H1 (cell line): ENCODE measurements around the gene WNT2. TPM values are rescaled to one million over a fixed set of nuclear protein-coding genes. Genes with fewer than 3 reads are reported as not detected.

ENCODE experiments used
- CTCF ChIA-PET: fragments of 300-600 bp; sonication (Branson Sonifier 250); formaldehyde crosslinking; loops from one replicate; lab custom pipeline; 2021; ENCODE audit not compliant: partially characterized antibody; lab: Charles Lee
- POLR2A ChIA-PET: fragments of 300-600 bp; sonication (Branson Sonifier 250); formaldehyde crosslinking; loops from one replicate; lab custom pipeline; 2021; ENCODE audit warnings: inconsistent platforms; ENCODE audit not compliant: partially characterized antibody; lab: Charles Lee
- DNase-seq, 2 experiments: peaks; one replicate each; pipeline versions ENCODE4 v3.0.0 to v3.0.0-alpha.2; 2010 to 2022; ENCODE audit warnings: low spot score in 2 of 2, low read depth in 1 of 2, mixed read lengths in 1 of 2
- FAIRE-seq: peaks from 2 replicates; lab custom pipeline; 2011; peaks lifted over from hg19 to GRCh38; lab: Jason Lieb, UNC
- H2AFZ ChIP-seq: 2 replicates; pipeline ENCODE4 v1.8.1; 2012; ENCODE audit warnings: low read length, inconsistent platforms
- H2AK5ac ChIP-seq: 2 replicates; pipeline ENCODE4 v1.6.1; 2013; ENCODE audit warnings: low read depth, low read length
- H2BK120ac ChIP-seq: replicated peaks from 2 replicates; pipeline ENCODE3; 2013; ENCODE audit warnings: low read depth, low read length, inconsistent platforms
- H2BK12ac ChIP-seq: 2 replicates; pipeline ENCODE4 v1.6.1; 2013; ENCODE audit warnings: low read depth, low read length
- H2BK15ac ChIP-seq: 2 replicates; pipeline ENCODE4 v1.6.1; 2013; ENCODE audit warnings: low read length
- H2BK20ac ChIP-seq: 2 replicates; pipeline ENCODE4 v1.6.1; 2013; ENCODE audit warnings: low read length
- H2BK5ac ChIP-seq: 2 replicates; pipeline ENCODE4 v1.6.1; 2013; ENCODE audit warnings: low read depth, low read length
- H3K14ac ChIP-seq: 2 replicates; pipeline ENCODE4 v1.6.1; 2013; ENCODE audit warnings: inconsistent platforms; ENCODE audit not compliant: insufficient read length
- H3K18ac ChIP-seq: 2 replicates; pipeline ENCODE4 v1.6.1; 2013; ENCODE audit warnings: low read length; ENCODE audit errors: extremely low read depth
- H3K23ac ChIP-seq: 2 replicates; pipeline ENCODE4 v1.6.1; 2013; ENCODE audit warnings: inconsistent platforms; ENCODE audit not compliant: insufficient read length
- H3K23me2 ChIP-seq: 2 replicates; pipeline ENCODE4 v1.6.1; 2013; ENCODE audit warnings: low read depth, low read length
- H3K27ac ChIP-seq: 2 replicates; pipeline ENCODE4 v1.6.1; 2011; ENCODE audit warnings: low read depth, low read length, inconsistent platforms
- H3K27me3 ChIP-seq, 4 experiments: replicated peaks in 1 of 4; 1 replicate in 1 of 4; 2 replicates in 3 of 4; pipeline versions ENCODE4 v1.6.1 to v1.8.1; 2011 to 2013; ENCODE audit warnings: low read length in 3 of 4, mild to moderate bottlenecking in 3 of 4, inconsistent platforms in 2 of 4, mixed read lengths in 2 of 4, moderate library complexity in 1 of 4; ENCODE audit not compliant: control insufficient read depth in 3 of 4, insufficient read depth in 3 of 4; ENCODE audit errors: extremely low read depth in 1 of 4
- H3K36me3 ChIP-seq, 4 experiments: 2 replicates each; pipeline versions ENCODE4 v1.6.1 to v1.8.1; 2011 to 2013; ENCODE audit warnings: mild to moderate bottlenecking in 4 of 4, low read length in 3 of 4, moderate library complexity in 2 of 4, control low read depth in 1 of 4, inconsistent platforms in 1 of 4; ENCODE audit not compliant: insufficient read depth in 4 of 4, control insufficient read depth in 2 of 4
- H3K4ac ChIP-seq: replicated peaks from 2 replicates; pipeline ENCODE3; 2013; ENCODE audit warnings: low read length, low read depth, mixed read lengths, inconsistent platforms; ENCODE audit not compliant: insufficient read length
- H3K4me1 ChIP-seq, 4 experiments: replicated peaks in 1 of 4; 1 replicate in 1 of 4; 2 replicates in 3 of 4; pipeline versions ENCODE4 v1.6.1 to v1.8.1; 2011 to 2013; ENCODE audit warnings: low read length in 3 of 4, inconsistent platforms in 2 of 4, mixed read lengths in 1 of 4; ENCODE audit not compliant: insufficient read depth in 4 of 4, control insufficient read depth in 3 of 4
- H3K4me2 ChIP-seq, 2 experiments: 2 replicates each; pipeline versions ENCODE4 v1.6.1 to v1.8.1; 2011 to 2013; ENCODE audit warnings: low read depth in 2 of 2, low read length in 2 of 2, control low read depth in 1 of 2, inconsistent platforms in 1 of 2, mild to moderate bottlenecking in 1 of 2; ENCODE audit not compliant: insufficient read depth in 1 of 2
- H3K4me3 ChIP-seq, 4 experiments: fragments of 200-600, 300-600 bp in 1 of 4; sonication (generic), shearing (Covaris generic), sonication (Bioruptor Twin) in 1 of 4; 2 replicates each; pipeline versions ENCODE4 v1.5.1 to v1.8.1; 2011 to 2016; ENCODE audit warnings: low read length in 4 of 4, low read depth in 3 of 4, control low read depth in 2 of 4, inconsistent platforms in 2 of 4, mild to moderate bottlenecking in 2 of 4, mixed read lengths in 1 of 4, moderate library complexity in 1 of 4; ENCODE audit not compliant: insufficient read depth in 2 of 4; ENCODE audit errors: extremely low read depth in 1 of 4
- H3K56ac ChIP-seq: replicated peaks from 2 replicates; pipeline ENCODE3; 2013; ENCODE audit warnings: low read depth, mild to moderate bottlenecking, mixed read lengths, low read length, inconsistent platforms; ENCODE audit not compliant: insufficient read length
- H3K79me1 ChIP-seq: 2 replicates; pipeline ENCODE4 v1.6.1; 2013; ENCODE audit warnings: low read depth, low read length, control low read depth
- H3K79me2 ChIP-seq, 2 experiments: 2 replicates each; pipeline versions ENCODE4 v1.6.1 to v1.8.1; 2012 to 2013; ENCODE audit warnings: low read length in 2 of 2, mild to moderate bottlenecking in 2 of 2, inconsistent platforms in 1 of 2; ENCODE audit not compliant: insufficient read depth in 2 of 2, control insufficient read depth in 1 of 2
- H3K9ac ChIP-seq, 4 experiments: replicated peaks in 1 of 4; 1 replicate in 1 of 4; 2 replicates in 3 of 4; pipeline versions ENCODE4 v1.6.1 to v1.8.1; 2011 to 2013; ENCODE audit warnings: low read depth in 3 of 4, low read length in 3 of 4, control low read depth in 2 of 4, mild to moderate bottlenecking in 2 of 4, moderate library complexity in 2 of 4, inconsistent platforms in 1 of 4; ENCODE audit errors: extremely low read depth in 1 of 4
- H3K9me3 ChIP-seq, 2 experiments: 2 replicates each; pipeline versions ENCODE4 v1.6.1 to v1.8.1; 2012 to 2013; ENCODE audit warnings: mild to moderate bottlenecking in 2 of 2, moderate library complexity in 2 of 2, control low read depth in 1 of 2, inconsistent platforms in 1 of 2, low read depth in 1 of 2, low read length in 1 of 2, mixed read lengths in 1 of 2; ENCODE audit not compliant: insufficient read depth in 2 of 2
- H4K20me1 ChIP-seq, 2 experiments: replicated peaks in 1 of 2; 2 replicates each; pipeline versions ENCODE3 to v1.8.1; 2011 to 2013; ENCODE audit warnings: inconsistent platforms in 2 of 2, low read length in 2 of 2, mild to moderate bottlenecking in 1 of 2; ENCODE audit not compliant: insufficient read depth in 2 of 2, control insufficient read depth in 1 of 2
- H4K5ac ChIP-seq: 2 replicates; pipeline ENCODE4 v1.6.1; 2013; ENCODE audit warnings: low read length, low read depth, mixed read lengths, inconsistent platforms; ENCODE audit not compliant: insufficient read length
- H4K8ac ChIP-seq: 2 replicates; pipeline ENCODE4 v1.8.0; 2013; ENCODE audit warnings: mild to moderate bottlenecking, moderate library complexity, low read length, inconsistent platforms; ENCODE audit not compliant: insufficient read depth; ENCODE audit errors: extremely low read depth
- H4K91ac ChIP-seq: replicated peaks from 2 replicates; pipeline ENCODE3; 2013; ENCODE audit warnings: low read length, mixed read lengths, inconsistent platforms; ENCODE audit not compliant: insufficient read length
- HDAC6 ChIP-seq: IDR thresholded peaks from one replicate; pipeline ENCODE4 v1.7.1; 2012; ENCODE audit warnings: low read depth, mild to moderate bottlenecking, inconsistent platforms, low read length, moderate library complexity
- KDM5A ChIP-seq: fragments of 200-600 bp; IDR thresholded peaks from 2 replicates; pipeline ENCODE4 v1.7.1; 2012; ENCODE audit warnings: mild to moderate bottlenecking, low read length, inconsistent platforms, mixed read lengths
- TAF1 ChIP-seq: IDR thresholded peaks from 2 replicates; pipeline ENCODE4 v1.6.1; 2011; ENCODE audit warnings: mild to moderate bottlenecking, low read depth, low read length
- TEAD4 ChIP-seq: IDR thresholded peaks from 2 replicates; pipeline ENCODE4 v1.6.1; 2012; ENCODE audit warnings: low read depth, low read length, inconsistent platforms, mixed read lengths
- USF2 ChIP-seq: IDR thresholded peaks from 2 replicates; pipeline ENCODE4 v1.6.1; 2011; ENCODE audit warnings: low read length, improper control_type of control experiment
- polyA plus RNA-seq, 7 experiments: library from polyadenylated mRNA; depleted of rRNA in 3 of 7; stranded (reverse) in 5 of 7; unstranded in 2 of 7; fragments of >200 nt in 5 of 7; fragments of 200-250 nt in 2 of 7; gene quantifications; 1 replicate in 5 of 7; 2 replicates in 1 of 7; 4 replicates in 1 of 7; pipeline versions ENCODE4 v1.2.1 to v1.2.3, GENCODE V29; 2011 to 2013; ENCODE audit warnings: missing spikeins in 2 of 7, mixed read lengths in 2 of 7
- total RNA-seq: library from RNA; stranded (reverse); fragmentation: NEBNext Ultra II Directional; extraction: Animal tissue kit (Norgen Biotek cat#: 25700); gene quantifications from 2 replicates; pipeline ENCODE4 v1.2.1, GENCODE V29; 2021

Gene WNT2
- total and polyA plus RNA-seq, 2 of the 8 experiments (the other 6 are each of a cell fraction or from before 2014, with no cell fraction given): not detected

DNA sequence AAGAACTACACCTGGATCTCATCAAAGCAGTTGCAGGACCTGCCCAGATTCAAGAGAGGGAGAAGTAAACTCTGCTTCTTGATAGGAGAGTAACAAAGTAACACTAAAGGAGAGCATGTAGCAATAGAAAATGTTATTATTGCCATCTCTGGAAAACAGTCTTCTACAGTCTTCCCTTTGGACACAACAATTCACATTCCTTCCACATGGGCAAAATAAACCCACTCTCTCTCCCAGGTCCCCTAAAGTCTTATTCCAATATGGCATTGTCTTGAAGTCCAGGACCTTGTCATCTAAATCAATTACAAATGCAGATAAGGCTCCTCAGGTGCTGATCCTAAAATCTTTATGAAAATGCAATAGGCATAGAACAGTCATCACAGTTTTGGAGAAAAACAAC, 10.3 kb upstream of the WNT2 start:
- Histone ChIP-seq H3K56ac (no peak overlapping the region), H2BK12ac (no peak overlapping the region), H2BK20ac (no peak overlapping the region), H3K4ac (no peak overlapping the region), H3K79me2 (no peaks in the 10 kb centered on the region), H3K36me3 (no peaks in the 10 kb centered on the region), H4K8ac (no peak overlapping the region), H4K20me1 (no peaks in the 10 kb centered on the region), H2BK5ac (no peak overlapping the region), H3K9ac (no peak overlapping the region), H3K27ac (no peak overlapping the region), H2BK15ac (no peak overlapping the region), H3K4me2 (no peak overlapping the region), H2AK5ac (no peak overlapping the region), H3K4me1 (no peaks in the 10 kb centered on the region), H3K79me1 (no peaks in the 10 kb centered on the region), H4K91ac (no peak overlapping the region), H3K27me3 (no peaks in the 10 kb centered on the region), H3K4me3 (no peak overlapping the region), H3K14ac (no peak overlapping the region), H4K5ac (no peak overlapping the region), H3K23me2 (no peaks in the 10 kb centered on the region), H2BK120ac (no peak overlapping the region), H2AFZ (no peak overlapping the region), H3K9me3 (no peaks in the 10 kb centered on the region), H3K18ac (no peak overlapping the region)
- no peak for DNase-seq
- ChIA-PET CTCF (interaction anchor here (0.8 to 1.7 kb wide), 5 partner anchors 9 to 60 kb away, joined by 3 to 6 read pairs (median 5); no protein-coding TSS in a partner anchor), POLR2A (no interaction called here)
- no peak for FAIRE-seq
- TF ChIP-seq TEAD4 (peak; percentile 73; the same call in 1 of the 2 replicates), USF2 (no peak), TAF1 (no peak), KDM5A (no peak), HDAC6 (no peak)
- TF ChIP-seq, all 59 proteins: peak for 1
- no peak overlapping the region for H3K23ac ChIP-seq
